Measurements from ENCODE around the gene PLEKHA8.

The PLEKHA8 gene

DNA sequence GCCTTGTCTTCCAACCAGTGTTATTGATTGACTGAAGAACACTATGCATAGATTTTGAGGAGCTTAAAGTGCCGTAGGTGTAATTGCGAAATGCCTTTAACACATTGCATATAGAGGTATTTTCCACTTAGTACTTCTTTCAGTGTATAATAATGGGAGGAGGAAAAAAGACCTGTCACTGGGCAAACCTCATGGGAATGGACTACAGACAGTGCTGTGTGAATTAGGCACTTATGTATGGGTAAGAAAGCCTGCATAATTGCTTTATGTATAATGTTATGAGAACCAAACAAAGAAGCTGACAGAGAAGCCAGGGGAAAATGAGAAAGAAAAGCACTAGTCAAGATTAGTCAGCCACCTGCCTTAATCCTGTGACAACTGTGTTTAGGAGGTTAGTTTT lies 26.2 kb upstream of the PLEKHA8 start:
- no peak overlapping the region for H3K27ac ChIP-seq
- no peak for DNase-seq (ENCODE audit: low spot score)
- CTCF ChIA-PET: interaction anchor here (0.7 kb wide), 1 partner anchor 163 kb away, joined by 5 read pairs; no protein-coding TSS in a partner anchor
- POLR2A ChIA-PET (ENCODE audit: low non-redundant PET): no interaction called here
- TF ChIP-seq, protein P1, sequence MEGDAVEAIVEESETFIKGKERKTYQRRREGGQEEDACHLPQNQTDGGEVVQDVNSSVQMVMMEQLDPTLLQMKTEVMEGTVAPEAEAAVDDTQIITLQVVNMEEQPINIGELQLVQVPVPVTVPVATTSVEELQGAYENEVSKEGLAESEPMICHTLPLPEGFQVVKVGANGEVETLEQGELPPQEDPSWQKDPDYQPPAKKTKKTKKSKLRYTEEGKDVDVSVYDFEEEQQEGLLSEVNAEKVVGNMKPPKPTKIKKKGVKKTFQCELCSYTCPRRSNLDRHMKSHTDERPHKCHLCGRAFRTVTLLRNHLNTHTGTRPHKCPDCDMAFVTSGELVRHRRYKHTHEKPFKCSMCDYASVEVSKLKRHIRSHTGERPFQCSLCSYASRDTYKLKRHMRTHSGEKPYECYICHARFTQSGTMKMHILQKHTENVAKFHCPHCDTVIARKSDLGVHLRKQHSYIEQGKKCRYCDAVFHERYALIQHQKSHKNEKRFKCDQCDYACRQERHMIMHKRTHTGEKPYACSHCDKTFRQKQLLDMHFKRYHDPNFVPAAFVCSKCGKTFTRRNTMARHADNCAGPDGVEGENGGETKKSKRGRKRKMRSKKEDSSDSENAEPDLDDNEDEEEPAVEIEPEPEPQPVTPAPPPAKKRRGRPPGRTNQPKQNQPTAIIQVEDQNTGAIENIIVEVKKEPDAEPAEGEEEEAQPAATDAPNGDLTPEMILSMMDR (conservative IDR thresholded peaks at IDR 0.05; ENCODE audit: low read depth): no peak

DNA sequence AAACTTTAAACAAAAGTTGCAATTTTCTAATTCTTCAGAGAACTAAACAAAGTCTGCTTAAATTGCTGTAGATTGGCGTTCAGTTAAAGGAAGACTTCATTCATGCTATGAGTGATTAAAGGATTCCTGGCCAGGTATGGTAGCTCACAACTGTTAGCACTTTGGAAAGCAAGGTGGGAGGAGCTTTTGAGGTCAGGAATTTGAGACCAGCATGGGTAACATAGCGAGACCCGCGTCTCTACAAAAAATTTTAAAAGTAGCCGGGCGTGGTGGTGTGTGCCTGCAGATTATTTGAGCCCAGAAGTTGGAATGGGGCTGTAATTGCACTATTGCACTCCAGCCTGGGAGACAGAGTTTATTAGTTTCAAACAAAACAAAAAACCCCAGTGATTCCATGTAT lies 25.1 kb upstream of the PLEKHA8 start:
- ChIA-PET CTCF (no interaction called here), POLR2A (ENCODE audit: low non-redundant PET) (no interaction called here)
- TF ChIP-seq, protein P1 (conservative IDR thresholded peaks at IDR 0.05; ENCODE audit: low read depth): no peak
- DNase-seq (ENCODE audit: low spot score): no peak
- H3K27ac ChIP-seq: no peak overlapping the region

DNA sequence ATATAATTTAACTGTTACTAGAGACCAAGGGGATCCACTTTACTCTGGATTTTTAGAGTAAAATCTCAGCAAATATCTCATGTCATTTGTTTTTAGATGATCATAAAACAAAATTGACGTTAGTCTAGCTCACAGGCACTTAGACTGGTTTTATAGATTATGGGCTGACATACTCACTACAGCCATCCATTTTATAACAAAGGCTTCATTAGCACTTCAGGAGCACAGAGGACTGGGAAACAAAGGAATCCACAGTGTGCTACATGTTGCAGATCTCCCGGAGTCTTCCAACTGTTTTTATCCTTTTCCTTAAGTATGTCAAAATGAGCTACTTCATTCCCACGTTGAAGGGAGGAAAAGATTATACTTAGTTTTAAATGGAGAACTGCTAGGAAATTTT lies 22.7 kb upstream of the PLEKHA8 start:
- ChIA-PET CTCF (no interaction called here), POLR2A (ENCODE audit: low non-redundant PET) (no interaction called here)

DNA sequence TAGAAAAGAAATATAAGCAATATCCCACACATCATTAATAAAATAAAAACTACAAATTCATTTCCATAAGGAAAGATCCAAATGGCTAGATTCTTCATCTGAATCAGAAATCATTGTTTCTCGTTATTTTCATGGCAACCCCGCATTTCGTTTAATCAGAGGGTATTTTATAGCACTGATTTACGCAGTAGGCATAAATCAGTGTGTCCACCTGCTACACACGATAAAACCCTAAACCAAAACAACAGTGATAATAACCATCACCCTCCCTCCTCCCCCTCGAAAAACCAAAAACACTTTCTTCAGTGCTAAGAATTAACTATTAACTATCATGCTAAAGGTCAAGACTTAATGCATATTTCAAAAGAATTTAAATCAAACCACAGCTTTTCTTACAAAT lies 18.2 kb upstream of the PLEKHA8 start:
- TF ChIP-seq, protein P1 (conservative IDR thresholded peaks at IDR 0.05; ENCODE audit: low read depth): no peak
- H3K27ac ChIP-seq: no peak overlapping the region
- POLR2A ChIA-PET (ENCODE audit: low non-redundant PET): no interaction called here
- no peak for DNase-seq (ENCODE audit: low spot score)
- CTCF ChIA-PET: interaction anchor here (0.7 kb wide), 1 partner anchor 29 kb away, joined by 5 read pairs; no protein-coding TSS in a partner anchor

More for the DNA sequence above, 22.7 kb upstream of the PLEKHA8 start:
- no peak for DNase-seq (ENCODE audit: low spot score)
- TF ChIP-seq, protein P1 (conservative IDR thresholded peaks at IDR 0.05; ENCODE audit: low read depth): no peak
- H3K27ac ChIP-seq: no peak overlapping the region

DNA sequence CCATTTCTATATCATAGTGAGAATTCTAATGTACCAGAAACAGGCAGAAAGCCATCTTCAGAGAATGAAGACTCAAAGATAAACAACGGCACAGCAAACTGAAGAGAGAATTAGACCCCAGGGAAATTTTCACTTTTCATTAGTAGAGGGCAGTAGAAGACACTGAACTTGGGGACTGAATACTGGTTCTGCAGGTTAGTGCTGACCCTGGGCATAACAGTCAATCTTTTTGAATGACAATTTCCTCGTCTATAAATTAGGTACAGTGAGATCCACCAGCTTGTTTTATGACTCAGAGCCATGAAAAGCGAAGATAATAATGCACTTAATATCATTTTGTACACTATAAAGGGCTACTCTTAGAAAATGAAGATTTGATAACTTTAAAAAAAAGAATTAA lies 15.5 kb upstream of the PLEKHA8 start:
- TF ChIP-seq, protein P1 (conservative IDR thresholded peaks at IDR 0.05; ENCODE audit: low read depth): no peak
- ChIA-PET CTCF (interaction anchor here (0.6 to 0.9 kb wide), 3 partner anchors 49 to 152 kb away, joined by 3 to 6 read pairs (median 4); no protein-coding TSS in a partner anchor), POLR2A (ENCODE audit: low non-redundant PET) (no interaction called here)
- DNase-seq (ENCODE audit: low spot score): no peak
- no peak overlapping the region for H3K27ac ChIP-seq

DNA sequence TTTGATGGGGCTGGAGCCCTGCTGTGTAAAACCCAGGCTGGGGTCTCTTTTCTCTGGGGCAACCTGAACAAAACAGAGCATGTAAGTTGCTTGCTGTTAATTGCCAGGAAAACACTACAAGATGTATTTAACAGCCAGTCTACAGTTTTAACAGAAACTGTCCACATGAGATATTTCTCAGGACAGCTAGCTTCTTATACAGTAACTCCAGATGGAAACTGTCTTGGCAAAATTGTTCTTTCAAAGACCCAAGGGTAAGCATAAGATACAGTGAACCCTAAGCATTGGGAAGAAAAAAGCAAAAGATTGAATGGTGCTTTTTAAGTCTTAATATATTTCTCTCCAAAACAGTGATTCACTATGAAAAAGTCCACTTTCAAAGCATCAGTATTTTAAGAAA lies 9.8 kb upstream of the PLEKHA8 start:
- ChIA-PET POLR2A (ENCODE audit: low non-redundant PET) (no interaction called here), CTCF (no interaction called here)
- no peak overlapping the region for H3K27ac ChIP-seq
- no peak for DNase-seq (ENCODE audit: low spot score)
- TF ChIP-seq, protein P1 (conservative IDR thresholded peaks at IDR 0.05; ENCODE audit: low read depth): no peak
